DMS153 treated with DMSO at 0.1 percent for 48 hours (cell line): ENCODE measurements around the gene RGS9.
"Not testable (repeated sequence)": the region's sequence is repeated elsewhere in the genome, so short reads cannot be mapped to it uniquely, and the experiment has no call there.

Experiments used
- DNase-seq: peaks from one replicate; lab custom pipeline; 2025; ENCODE audit not compliant: unreplicated experiment; lab: John Stamatoyannopoulos, UW

Gene RGS9

GRCh38 chr17:65155622-65156021 is 18.5 kb downstream of the RGS9 start:
- DNase-seq, result no peak

- no peak for DNase-seq
Observed at GRCh38 chr17:65156185-65156834, 19.1 kb downstream of the RGS9 start.

DNA sequence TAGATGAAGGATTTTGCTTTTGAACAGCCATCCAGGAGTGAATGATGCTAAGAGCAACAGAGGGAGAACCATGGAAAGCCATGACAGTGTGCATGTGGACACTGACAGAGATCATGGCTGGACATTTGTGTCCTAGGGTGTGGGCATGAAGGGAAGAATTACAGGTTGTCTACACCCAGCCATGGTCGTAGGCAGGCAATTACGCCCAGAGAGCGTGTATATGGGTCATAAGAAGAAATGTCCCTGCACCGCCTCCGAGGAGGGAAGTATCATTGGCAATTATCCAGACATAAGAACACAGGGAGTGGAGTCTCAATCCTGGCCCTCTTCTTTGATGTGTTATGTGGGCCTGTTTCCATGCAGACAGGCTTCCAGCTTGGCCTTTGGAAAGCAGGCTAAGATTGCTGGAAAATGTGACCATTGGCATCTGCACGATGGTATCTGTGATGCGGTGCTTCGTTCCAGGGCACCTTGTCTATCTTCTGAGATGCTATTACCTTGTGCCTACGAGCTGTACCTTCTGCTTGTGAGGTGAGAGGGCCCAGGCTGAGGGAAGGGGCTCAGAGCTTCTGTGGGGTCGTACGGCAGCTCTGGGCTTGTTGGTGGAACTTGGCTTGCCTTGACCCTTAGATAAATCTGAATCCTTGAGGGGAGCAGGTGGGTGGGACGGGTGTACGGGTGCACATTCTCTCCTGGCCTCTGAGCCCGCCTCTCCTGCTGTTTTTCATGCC is 19.8 kb downstream of the RGS9 start:
- DNase-seq, result no peak

DNA sequence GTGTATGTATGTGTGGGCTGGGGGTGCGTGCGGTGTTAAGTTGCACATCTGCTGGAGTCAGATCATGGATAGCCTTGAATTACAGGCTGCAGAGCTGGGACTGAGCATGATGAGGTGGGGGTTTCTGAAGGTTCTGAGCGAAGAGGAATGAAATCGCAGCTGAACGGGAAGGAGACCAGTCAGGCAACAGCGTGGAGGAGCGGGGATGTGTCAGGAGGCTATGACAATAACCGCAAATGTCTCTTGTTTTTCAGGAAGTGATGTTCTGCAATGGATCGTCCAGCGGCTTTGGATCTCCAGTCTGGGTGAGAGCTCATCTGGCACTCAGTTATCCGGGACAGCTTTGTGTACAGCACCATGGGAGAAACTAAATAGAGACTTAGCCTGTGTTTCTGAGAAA is 20.9 kb downstream of the RGS9 start:
- DNase-seq, result no peak

DNA sequence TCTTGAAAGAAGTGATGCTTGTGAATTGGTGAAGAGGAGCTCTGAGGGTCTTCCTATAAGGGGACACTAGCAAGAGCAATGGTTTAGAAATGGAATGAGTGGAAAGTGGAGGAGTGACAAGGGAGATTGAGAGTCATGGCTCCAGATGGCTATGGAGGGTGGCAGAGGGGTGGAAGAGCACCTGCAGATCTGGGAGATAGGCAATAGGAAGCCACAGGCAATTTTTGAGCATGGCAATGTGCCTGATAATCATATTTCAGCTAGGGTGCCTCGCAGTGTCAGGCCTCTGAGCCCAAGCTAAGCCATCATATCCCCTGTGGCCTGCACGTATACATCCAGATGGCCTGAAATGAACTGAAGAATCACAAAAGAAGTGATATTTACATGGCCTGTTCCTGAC is 21.5 kb downstream of the RGS9 start:
- no peak for DNase-seq

- no peak for DNase-seq
Observed at GRCh38 chr17:65160516-65160915, 23.3 kb downstream of the RGS9 start.

- no peak for DNase-seq
Observed at GRCh38 chr17:65163990-65164495, 26.9 kb downstream of the RGS9 start.

- DNase-seq, result no peak
Observed at GRCh38 chr17:65166787-65167186, 29.6 kb downstream of the RGS9 start.

- no peak for DNase-seq
Observed at GRCh38 chr17:65167566-65167965, 30.4 kb downstream of the RGS9 start.

DNA sequence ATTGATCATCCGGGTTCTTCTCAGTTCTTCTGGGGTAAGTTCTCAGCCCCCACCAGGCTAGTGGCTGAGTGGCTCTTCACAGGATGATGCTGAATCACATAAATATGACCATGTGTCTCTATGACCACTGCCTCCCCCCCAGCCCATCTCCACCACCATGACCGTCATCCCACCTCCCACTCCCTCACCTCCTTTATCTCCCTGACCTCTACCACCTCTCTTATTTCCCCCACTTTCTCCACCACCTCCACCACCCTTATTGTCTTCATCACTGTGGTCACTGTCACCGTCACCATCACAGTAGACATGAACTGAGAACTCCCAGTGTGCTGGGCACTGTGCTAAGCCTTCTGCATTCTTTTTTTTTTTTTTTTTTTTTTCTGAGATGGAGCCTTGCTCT is 32.5 kb downstream of the RGS9 start:
- DNase-seq, result no peak

GRCh38 chr17:65170839-65171238 is 33.7 kb downstream of the RGS9 start:
- peak; percentile 72 for DNase-seq

GRCh38 chr17:65171752-65172151 is 34.6 kb downstream of the RGS9 start:
- DNase-seq, result no peak

- no peak for DNase-seq
Observed at GRCh38 chr17:65172496-65173136, 35.4 kb downstream of the RGS9 start.

DNA sequence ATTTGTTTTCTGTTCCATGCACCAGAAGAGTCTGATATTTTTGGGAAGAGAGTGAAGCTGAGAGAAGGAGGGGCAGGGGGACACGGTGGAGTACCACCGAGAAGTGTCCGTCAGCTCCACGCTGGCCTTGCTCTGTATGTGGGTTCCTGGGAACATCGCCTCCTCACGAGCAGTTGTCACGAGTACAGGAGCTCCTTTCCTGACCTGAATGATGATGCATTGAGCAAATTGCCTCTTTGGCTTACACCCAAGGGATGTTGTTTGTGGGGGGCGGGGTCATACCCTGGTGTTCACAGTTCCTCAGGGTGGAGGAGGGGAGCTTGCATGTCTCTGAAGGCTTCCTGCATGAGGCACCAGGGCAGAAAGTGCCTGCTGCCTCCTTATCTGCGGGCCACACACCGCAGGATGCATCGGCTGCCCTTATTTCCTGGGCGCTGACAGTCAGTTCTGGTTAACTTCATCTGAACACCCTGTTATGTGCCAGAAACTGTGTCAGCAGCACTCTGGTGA is 36.2 kb downstream of the RGS9 start:
- peak; percentile 39 for DNase-seq

- DNase-seq, result no peak
Observed at GRCh38 chr17:65173976-65174683, 37.0 kb downstream of the RGS9 start.

DNA sequence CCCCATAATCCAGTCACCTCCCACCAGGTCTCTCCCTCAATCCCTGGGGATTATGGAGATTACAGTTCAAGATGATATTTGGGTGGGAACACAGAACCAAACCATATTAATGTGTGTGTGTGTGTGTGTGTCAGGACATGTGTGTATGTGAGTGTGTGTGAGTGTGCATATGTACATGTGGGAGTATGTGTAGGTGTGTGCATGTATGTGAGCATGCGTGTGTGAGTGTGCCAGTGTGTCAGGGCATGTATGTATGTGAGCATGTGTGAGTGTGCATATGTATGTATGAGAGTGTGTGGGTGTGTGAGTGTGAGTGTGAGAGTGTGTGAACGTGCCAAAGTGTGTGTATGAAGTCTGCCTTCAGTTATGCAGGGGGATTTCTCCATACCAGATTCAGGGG is 37.8 kb downstream of the RGS9 start:
- DNase-seq, result no peak

DNA sequence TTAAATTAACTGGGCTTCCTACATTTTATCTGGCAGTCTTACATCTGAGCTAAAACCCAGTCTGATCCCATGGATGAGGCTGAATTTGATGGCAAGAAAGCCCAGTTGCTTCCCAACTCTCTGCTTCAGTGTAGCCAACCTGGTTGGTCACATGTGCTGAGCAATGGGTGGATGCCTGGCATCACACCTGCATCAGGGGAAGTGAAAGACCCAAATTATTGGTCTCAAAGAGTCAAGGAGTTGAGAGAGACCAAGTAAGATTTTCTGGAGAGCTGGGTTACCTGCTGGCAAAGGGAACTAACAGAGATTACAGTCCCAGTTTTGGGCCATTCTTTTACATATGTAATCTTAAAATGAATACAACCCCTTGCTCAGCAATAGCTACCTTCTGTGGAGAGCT is 38.8 kb downstream of the RGS9 start:
- no peak for DNase-seq

DNA sequence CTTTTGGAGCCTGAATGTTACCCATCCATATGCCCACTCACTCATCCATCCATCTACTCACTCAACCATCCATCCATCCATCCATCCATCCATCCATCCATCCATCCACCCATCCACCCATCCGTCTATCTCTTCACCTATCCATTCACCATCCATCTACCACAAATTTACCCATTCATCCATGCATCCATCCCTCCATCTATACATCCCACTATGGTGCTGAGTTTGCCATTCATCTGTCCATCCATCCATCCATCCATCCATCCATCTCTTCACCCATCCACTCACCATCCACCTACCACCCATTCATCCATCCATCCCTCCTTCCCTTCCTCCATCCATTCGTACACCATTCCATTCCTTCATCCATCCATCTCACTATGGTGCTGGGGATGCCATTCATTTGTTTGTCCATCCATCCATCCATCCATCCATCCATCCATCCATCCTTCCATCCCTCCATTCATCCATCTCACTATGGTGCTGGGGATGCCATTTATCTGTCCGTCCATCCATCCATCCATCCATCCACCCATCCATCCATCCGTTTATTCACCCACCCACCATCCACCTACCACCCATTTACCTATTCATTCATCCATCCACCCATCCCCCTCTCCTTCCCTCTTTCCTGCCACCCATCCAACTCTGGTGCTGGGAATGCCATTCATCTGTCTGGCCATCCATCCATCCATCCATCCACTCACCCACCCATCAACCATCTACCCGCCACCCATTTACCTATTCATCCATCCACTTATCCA is 39.7 kb downstream of the RGS9 start:
- DNase-seq, result no peak

DNA sequence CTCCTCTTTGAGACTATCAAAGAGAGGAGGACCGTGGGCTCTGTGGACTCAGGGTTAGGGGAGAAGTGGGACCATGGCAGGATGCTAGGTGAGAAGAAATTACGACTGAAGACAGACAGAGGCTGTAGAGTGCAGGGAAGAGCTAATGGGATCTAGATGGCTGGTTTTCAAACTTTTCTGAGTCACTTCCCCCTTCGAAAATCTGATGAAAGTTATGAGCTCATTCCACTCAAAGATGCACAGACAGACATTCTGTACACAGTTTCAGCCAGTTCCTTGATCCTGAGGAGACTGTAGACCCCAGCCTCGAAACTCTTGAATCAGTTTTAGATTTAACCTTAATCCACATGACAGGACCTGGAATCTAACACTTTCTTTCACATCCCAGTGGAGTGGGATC is 40.7 kb downstream of the RGS9 start:
- DNase-seq, result no peak

GRCh38 chr17:65180276-65180675 is 43.1 kb downstream of the RGS9 start:
- not testable (repeated sequence) for DNase-seq
